ENCODE measurements around the gene SARDH. TPM values are rescaled to one million over a fixed set of nuclear protein-coding genes. Genes with fewer than 3 reads are reported as not detected.
A peak's percentile ranks its signal among the peaks of the same experiment; 100 is the strongest.

The SARDH gene
- total and polyA plus RNA-seq, 2 of the 13 experiments (the other 11 are each of a cell fraction or from before 2014, with no cell fraction given) = 11.6 to 34.9 TPM

DNA sequence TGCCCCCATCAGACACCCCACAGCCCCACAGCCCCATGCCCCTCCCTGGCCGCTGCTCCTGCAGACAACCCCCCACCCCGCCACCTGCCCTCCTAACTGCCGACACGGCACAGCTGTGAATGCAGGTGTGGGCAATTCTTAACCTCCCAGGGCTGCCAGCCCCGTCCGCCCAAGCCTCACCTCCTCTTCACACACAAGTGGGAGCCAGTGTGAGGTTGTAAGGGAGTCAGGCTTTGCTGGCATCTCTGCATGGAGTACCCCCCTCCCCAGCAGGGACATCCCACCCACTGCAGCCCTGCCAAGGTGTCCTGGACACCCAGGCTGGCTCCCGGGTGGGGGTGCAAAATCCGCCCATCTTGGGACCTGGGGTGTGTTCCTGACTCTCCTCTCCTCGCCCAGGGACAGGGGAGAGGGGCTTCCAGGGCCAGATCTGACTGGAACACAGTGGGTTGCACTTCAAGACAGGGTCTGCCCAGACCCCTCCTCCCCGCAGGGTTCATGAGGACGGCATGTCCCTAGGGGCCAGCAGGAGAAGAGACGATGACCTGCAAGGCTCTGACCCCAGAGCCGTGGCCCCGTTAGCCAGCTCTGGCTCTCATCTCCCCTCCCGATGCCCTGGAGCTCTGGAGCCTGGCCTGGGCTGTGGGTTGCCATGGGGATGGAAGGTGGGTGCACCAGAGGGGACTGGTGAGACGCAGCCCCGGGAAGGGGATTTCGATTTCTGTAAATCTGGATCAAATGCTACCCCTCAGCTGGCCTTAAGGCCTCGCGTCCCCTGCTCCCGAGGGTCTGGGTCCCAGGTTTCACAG, 34.4 kb downstream of the SARDH start (continued):
- TF ChIP-seq, protein P1, sequence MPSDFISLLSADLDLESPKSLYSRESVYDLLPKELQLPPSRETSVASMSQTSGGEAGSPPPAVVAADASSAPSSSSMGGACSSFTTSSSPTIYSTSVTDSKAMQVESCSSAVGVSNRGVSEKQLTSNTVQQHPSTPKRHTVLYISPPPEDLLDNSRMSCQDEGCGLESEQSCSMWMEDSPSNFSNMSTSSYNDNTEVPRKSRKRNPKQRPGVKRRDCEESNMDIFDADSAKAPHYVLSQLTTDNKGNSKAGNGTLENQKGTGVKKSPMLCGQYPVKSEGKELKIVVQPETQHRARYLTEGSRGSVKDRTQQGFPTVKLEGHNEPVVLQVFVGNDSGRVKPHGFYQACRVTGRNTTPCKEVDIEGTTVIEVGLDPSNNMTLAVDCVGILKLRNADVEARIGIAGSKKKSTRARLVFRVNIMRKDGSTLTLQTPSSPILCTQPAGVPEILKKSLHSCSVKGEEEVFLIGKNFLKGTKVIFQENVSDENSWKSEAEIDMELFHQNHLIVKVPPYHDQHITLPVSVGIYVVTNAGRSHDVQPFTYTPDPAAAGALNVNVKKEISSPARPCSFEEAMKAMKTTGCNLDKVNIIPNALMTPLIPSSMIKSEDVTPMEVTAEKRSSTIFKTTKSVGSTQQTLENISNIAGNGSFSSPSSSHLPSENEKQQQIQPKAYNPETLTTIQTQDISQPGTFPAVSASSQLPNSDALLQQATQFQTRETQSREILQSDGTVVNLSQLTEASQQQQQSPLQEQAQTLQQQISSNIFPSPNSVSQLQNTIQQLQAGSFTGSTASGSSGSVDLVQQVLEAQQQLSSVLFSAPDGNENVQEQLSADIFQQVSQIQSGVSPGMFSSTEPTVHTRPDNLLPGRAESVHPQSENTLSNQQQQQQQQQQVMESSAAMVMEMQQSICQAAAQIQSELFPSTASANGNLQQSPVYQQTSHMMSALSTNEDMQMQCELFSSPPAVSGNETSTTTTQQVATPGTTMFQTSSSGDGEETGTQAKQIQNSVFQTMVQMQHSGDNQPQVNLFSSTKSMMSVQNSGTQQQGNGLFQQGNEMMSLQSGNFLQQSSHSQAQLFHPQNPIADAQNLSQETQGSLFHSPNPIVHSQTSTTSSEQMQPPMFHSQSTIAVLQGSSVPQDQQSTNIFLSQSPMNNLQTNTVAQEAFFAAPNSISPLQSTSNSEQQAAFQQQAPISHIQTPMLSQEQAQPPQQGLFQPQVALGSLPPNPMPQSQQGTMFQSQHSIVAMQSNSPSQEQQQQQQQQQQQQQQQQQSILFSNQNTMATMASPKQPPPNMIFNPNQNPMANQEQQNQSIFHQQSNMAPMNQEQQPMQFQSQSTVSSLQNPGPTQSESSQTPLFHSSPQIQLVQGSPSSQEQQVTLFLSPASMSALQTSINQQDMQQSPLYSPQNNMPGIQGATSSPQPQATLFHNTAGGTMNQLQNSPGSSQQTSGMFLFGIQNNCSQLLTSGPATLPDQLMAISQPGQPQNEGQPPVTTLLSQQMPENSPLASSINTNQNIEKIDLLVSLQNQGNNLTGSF (CRISPR knock-in tag; IDR thresholded peaks at IDR 0.05) = no peak
- no peak for TF ChIP-seq RXRB (CRISPR knock-in tag; IDR thresholded peaks at IDR 0.05; ENCODE audit: borderline replicate concordance)

DNA sequence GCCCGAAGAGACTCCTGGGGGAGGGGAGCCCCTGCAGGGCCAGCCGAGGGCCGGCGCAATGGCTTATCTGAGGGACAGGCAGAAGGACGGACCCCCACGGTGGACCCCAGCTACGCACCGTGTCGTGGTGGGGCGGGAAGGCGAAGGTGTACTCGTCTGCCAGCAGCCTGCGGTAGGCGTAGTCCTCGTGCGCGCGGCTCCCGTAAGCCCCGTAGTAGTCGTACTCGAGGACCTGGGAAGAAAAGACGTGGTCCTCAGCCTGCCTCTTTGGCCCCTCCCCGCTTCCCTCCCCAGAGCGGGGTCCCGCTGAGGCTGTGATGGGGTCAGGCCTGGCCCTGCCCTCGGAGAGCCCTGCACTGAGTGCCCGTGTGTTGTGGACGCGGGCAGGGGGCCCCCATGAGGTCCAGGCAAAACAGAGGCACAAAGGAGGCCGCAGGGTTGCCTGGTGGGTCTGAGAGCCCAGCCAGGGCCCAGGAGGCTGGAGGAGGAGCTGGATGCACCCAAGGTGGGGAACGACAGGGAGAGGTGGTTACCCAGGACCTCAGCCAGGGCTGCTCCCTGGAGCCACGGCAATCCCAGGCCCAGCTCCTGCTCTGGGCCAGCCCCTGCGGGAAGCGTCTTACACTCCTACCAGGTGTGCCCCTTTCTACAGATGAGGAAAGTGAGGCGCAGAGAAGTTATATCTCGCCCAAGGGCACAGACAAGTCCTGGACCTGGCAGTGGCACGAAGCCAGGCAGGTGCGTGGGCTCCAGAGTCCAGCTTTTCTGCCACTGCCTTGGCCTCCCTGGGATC, 35.2 kb downstream of the SARDH start:
- CTCF ChIA-PET (ENCODE audit: low intra/inter-chr PET ratio, low total read pairs) = no interaction called here
- H3K9ac ChIP-seq (ENCODE audit: insufficient read depth, low read depth, low read length) = no peak overlapping the region

More for the DNA sequence above, 35.2 kb downstream of the SARDH start:
- Histone ChIP-seq H3K4me3 (replicated peaks in 1 of 3; ENCODE audit: insufficient read depth in 1 of 3, low read depth in 2 of 3, low read length in 3 of 3) (no peak overlapping the region), H3K36me3 (replicated peaks in 1 of 2; ENCODE audit: control insufficient read depth in 1 of 2, insufficient read depth in 2 of 2, low read length in 2 of 2) (peaks cover 4 to 9% of the 10 kb centered on the region in 2 experiments; a peak in 2 of 5 replicates), H2AFZ (ENCODE audit: low read length) (no peak overlapping the region), H3K27me3 (ENCODE audit: control insufficient read depth in 1 of 2, insufficient read depth in 2 of 2, low read length in 2 of 2) (no peaks in the 10 kb centered on the region), H3K4me2 (ENCODE audit: low read depth, low read length) (no peak overlapping the region), H3K27ac (ENCODE audit: extremely low read length, insufficient read depth, low read length) (no peak overlapping the region), H3K79me2 (ENCODE audit: insufficient read depth, low read length) (no peaks in the 10 kb centered on the region), H4K20me1 (ENCODE audit: insufficient read depth, low read length) (no peaks in the 10 kb centered on the region), H3K9me3 (ENCODE audit: low read length) (no peaks in the 10 kb centered on the region), H3K4me1 (ENCODE audit: insufficient read depth, low read length) (no peaks in the 10 kb centered on the region)
- no TSS peak for BruUV-seq (replicated peaks)
- in situ Hi-C loops (cut with HindIII; ENCODE audit: extremely low pct_ligation_motif_present, low pct_unique_long_range_greater_than_20kb) (no loop called here), intact Hi-C loops (cut with micrococcal nuclease; ENCODE audit: unreplicated experiment) (no loop called here)
- 98% methylated on average over 15 of the region's 39 CpGs for WGBS (ENCODE audit: low lambda C conversion rate)
- no peak for TF ChIP-seq ZSCAN12 (CRISPR knock-in tag; IDR thresholded peaks at IDR 0.05)
- TF ChIP-seq POLR2A (IDR thresholded peaks at IDR 0.05; ENCODE audit: insufficient read depth in 1 of 2, low read depth in 2 of 2, low read length in 2 of 2) = 0 out of 4 replicates have a peak, but pooled peaks of 1 of the 2 experiments have one; percentile 6
- FAIRE-seq (no peak), DNase-seq (ENCODE audit: low spot score) (no peak), ATAC-seq (peak; percentile 8; the same call in 2 of the 3 replicates)
- POLR2A ChIA-PET = no interaction called here
